ENCODE data around the gene CCL13. TPM values are rescaled to one million over a fixed set of nuclear protein-coding genes. Genes with fewer than 3 reads are reported as not detected.

CCL13 gene
- total RNA-seq, 1 donor from 2014 or later = not detected

- no peak overlapping the region for H3K4me3 ChIP-seq (ENCODE audit: low read depth, low read length)
- no peak for DNase-seq (ENCODE audit: low read depth)
Observed at GRCh38 chr17:34360601-34361270, 4.5 kb downstream of the CCL13 start.

GRCh38 chr17:34361478-34362061, 5.3 kb downstream of the CCL13 start:
- no peak overlapping the region for H3K4me3 ChIP-seq (ENCODE audit: low read depth, low read length)
- peak; percentile 100 for TF ChIP-seq CTCF (conservative IDR thresholded peaks at IDR 0.05; ENCODE audit: low read depth, low read length)
- DNase-seq (ENCODE audit: low read depth) = peak; percentile 47

More at GRCh38 chr17:34360601-34361270, 4.5 kb downstream of the CCL13 start:
- TF ChIP-seq CTCF (conservative IDR thresholded peaks at IDR 0.05; ENCODE audit: low read depth, low read length) = no peak

GRCh38 chr17:34363183-34363661, 6.9 kb downstream of the CCL13 start, which contains the start of gene CCL1:
CCL1 (minus strand) TSS chr17:34363233; CDS start chr17:34363161, 72 bp downstream.
- H3K4me3 ChIP-seq (ENCODE audit: low read depth, low read length) = no peak within 1 kb of the TSS
- TF ChIP-seq CTCF (conservative IDR thresholded peaks at IDR 0.05; ENCODE audit: low read depth, low read length) = no peak
- no peak for DNase-seq (ENCODE audit: low read depth)

- no peak for TF ChIP-seq CTCF (conservative IDR thresholded peaks at IDR 0.05; ENCODE audit: low read depth, low read length)
- no peak overlapping the region for H3K4me3 ChIP-seq (ENCODE audit: low read depth, low read length)
- DNase-seq (ENCODE audit: low read depth) = no peak
Observed at GRCh38 chr17:34364751-34365150, 8.5 kb downstream of the CCL13 start.

GRCh38 chr17:34365340-34365739, 9.1 kb downstream of the CCL13 start:
- no peak for DNase-seq (ENCODE audit: low read depth)
- H3K4me3 ChIP-seq (ENCODE audit: low read depth, low read length) = no peak overlapping the region
- TF ChIP-seq CTCF (conservative IDR thresholded peaks at IDR 0.05; ENCODE audit: low read depth, low read length) = no peak

GRCh38 chr17:34366010-34366409, 9.7 kb downstream of the CCL13 start:
- no peak for TF ChIP-seq CTCF (conservative IDR thresholded peaks at IDR 0.05; ENCODE audit: low read depth, low read length)
- H3K4me3 ChIP-seq (ENCODE audit: low read depth, low read length) = no peak overlapping the region
- no peak for DNase-seq (ENCODE audit: low read depth)

Data from epithelial cell of proximal tubule (primary cell).